Measurements from ENCODE around the gene ACSL1.

DNA sequence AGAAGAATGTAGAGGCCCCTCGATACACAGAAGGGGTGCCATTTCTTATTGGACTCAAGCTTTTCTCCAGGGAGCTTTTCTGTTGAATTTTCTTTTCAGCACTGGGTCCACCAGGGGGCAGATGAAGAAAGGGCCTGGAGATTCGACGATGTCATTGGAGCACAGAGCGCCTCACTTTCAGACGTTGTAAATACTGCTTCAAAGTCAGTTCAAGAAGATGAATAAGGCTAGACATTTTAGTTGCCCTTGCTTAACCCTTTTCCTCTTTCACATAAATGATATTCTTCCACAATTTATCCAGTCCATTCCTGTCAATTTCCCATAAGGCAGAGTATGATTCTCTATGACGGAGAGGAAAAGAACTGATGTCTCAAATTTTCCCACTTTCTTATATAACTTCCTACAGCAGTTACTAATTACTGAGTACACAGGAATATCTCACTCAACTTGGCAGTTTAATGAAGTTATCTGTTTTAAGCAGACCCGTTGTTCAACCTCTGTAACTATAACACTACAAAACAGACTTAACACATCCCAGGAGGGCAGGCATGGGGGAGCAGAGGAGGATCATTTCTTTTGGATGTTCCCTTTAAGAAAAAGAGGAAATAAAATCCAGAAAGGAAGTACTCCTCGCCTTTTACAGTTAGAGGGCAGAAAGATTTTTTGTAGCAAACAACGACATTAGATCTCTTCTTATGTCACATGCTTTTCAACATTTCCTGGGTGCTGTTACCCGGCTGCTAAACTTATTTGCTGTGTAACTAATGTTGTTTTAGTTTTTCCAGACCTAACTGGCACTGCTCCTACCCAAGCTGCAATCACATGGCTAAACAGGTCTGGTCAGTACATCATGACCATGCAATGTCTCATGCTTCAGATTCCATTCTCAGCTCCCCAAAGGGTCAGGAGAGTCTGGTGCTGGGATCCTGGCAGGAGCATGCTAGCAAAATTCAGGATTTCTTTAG lies 79.7 kb downstream of the ACSL1 start:
- TF ChIP-seq, protein P1, sequence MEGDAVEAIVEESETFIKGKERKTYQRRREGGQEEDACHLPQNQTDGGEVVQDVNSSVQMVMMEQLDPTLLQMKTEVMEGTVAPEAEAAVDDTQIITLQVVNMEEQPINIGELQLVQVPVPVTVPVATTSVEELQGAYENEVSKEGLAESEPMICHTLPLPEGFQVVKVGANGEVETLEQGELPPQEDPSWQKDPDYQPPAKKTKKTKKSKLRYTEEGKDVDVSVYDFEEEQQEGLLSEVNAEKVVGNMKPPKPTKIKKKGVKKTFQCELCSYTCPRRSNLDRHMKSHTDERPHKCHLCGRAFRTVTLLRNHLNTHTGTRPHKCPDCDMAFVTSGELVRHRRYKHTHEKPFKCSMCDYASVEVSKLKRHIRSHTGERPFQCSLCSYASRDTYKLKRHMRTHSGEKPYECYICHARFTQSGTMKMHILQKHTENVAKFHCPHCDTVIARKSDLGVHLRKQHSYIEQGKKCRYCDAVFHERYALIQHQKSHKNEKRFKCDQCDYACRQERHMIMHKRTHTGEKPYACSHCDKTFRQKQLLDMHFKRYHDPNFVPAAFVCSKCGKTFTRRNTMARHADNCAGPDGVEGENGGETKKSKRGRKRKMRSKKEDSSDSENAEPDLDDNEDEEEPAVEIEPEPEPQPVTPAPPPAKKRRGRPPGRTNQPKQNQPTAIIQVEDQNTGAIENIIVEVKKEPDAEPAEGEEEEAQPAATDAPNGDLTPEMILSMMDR (conservative IDR thresholded peaks at IDR 0.05 in 1 of 2, IDR thresholded peaks at IDR 0.05 in 1 of 2; ENCODE audit: low read depth in 1 of 2, low read length in 2 of 2): peak; percentile 78 to 83
- no peak for TF ChIP-seq EZH2 (IDR thresholded peaks at IDR 0.05; ENCODE audit: low read length, missing control alignments)
